ACC112 (cell line): ENCODE data around the gene CYSTM1.
A peak's percentile ranks its signal among the peaks of the same experiment; 100 is the strongest.

Experiments used
- H2AFZ ChIP-seq: fragments of 200-600 bp; sonication (generic); one replicate; pipeline ENCODE4 v1.6.0; 2017; ENCODE audit warnings: antibody characterized with exemption, low read length; ENCODE audit not compliant: unreplicated experiment
- H3K27ac ChIP-seq: fragments of 200-600 bp; sonication (generic); 2 replicates; pipeline ENCODE4 v1.5.1; 2014; ENCODE audit warnings: low read depth, mild to moderate bottlenecking, antibody characterized with exemption, low read length, moderate library complexity
- H3K27me3 ChIP-seq: fragments of 200-600 bp; sonication (generic); 2 replicates; pipeline ENCODE4 v1.6.1; 2014; ENCODE audit warnings: mild to moderate bottlenecking, antibody characterized with exemption, low read length, moderate library complexity, mixed read lengths; ENCODE audit not compliant: insufficient read depth
- H3K36me3 ChIP-seq: fragments of 200-600 bp; sonication (generic); 2 replicates; pipeline ENCODE4 v1.6.1; 2016; ENCODE audit warnings: mild to moderate bottlenecking, antibody characterized with exemption, low read length, moderate library complexity, mixed read lengths; ENCODE audit not compliant: insufficient read depth
- H3K4me1 ChIP-seq: fragments of 200-600 bp; sonication (generic); one replicate; pipeline ENCODE4 v1.6.1; 2016; ENCODE audit warnings: low read length, mixed read lengths; ENCODE audit not compliant: insufficient read depth, unreplicated experiment, control insufficient read depth
- H3K4me3 ChIP-seq: fragments of 200-600 bp; sonication (generic); 2 replicates; pipeline ENCODE4 v1.5.1; 2014; ENCODE audit warnings: mild to moderate bottlenecking, low read depth, low read length
- H3K79me2 ChIP-seq: fragments of 200-600 bp; sonication (generic); one replicate; pipeline ENCODE4 v1.6.0; 2016; ENCODE audit warnings: low read length; ENCODE audit not compliant: control insufficient read depth, unreplicated experiment, insufficient read depth

CYSTM1 gene

DNA sequence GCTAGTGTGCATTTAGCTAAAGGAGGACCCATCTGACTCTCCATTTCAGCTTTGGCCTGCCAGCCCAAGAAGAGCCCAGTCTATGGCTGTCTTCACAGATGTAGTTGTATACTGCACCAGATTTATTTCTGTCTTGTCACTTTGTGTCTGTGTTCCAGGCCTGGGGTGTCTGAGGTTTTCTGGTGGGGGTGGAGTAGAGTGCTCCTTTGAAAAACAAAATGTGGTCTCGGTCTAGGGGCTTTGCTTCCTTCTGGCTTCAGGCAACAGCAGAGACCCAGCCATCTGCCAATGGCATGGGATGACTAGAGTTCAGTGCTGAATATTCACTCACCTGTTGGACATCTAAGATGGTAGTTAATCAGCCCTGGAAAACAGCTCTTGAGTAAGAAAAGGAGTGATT, 38.4 kb upstream of the CYSTM1 start:
- no peak overlapping the region for H3K4me3 ChIP-seq
- H3K36me3 ChIP-seq, result no peaks in the 10 kb centered on the region
- no peaks in the 10 kb centered on the region for H3K27me3 ChIP-seq
- no peak overlapping the region for H2AFZ ChIP-seq
- H3K27ac ChIP-seq, result no peak overlapping the region
- H3K79me2 ChIP-seq, result peaks cover 10% of the 10 kb centered on the region
- H3K4me1 ChIP-seq, result peaks cover 11% of the 10 kb centered on the region

DNA sequence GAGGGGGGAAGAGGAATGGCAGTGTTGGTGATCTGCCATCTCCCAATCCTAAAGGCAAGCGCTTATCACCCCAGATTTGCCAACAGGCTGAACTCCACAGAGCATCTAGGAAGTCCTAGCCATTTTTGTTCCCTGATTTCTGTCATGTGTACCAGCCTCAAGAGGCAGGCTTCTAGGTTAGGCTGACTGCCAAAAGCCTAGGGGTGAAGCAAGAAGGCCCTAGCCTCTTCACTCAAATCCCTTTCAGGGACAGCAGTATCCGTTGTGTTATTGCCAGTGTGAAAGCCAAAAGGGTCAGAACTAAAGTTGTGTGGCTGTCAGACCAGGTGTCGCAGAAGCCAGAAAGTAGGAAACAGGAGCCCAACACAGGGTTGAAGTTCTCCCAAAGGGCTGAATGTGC, 34.6 kb upstream of the CYSTM1 start:
- H3K36me3 ChIP-seq, result no peaks in the 10 kb centered on the region
- H2AFZ ChIP-seq, result no peak overlapping the region
- H3K79me2 ChIP-seq, result peaks cover 3% of the 10 kb centered on the region
- no peak overlapping the region for H3K27ac ChIP-seq
- H3K4me1 ChIP-seq, result peaks cover 2% of the 10 kb centered on the region
- H3K4me3 ChIP-seq, result no peak overlapping the region
- H3K27me3 ChIP-seq, result no peaks in the 10 kb centered on the region

DNA sequence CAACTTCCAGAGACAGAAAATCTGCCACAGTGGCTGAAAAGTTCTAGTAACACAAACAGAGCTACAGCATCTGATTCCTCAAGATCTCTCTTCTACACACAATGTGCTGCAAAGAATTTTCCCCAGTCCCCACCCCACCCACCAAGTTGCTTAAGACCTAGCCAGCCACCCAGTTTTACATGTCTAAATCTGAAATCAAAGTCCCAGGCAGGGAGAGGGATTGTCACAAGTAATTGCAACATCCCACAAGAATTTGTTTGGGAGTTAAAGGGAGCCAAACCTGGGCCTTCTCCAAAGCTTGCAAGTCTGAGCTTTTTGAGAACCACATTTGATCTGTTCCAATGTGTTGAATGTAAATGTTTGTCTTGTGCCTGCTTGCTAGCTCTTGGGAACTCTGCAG, 33.7 kb upstream of the CYSTM1 start:
- Histone ChIP-seq H3K4me1 (peaks cover 5% of the 10 kb centered on the region), H3K4me3 (no peak overlapping the region), H3K27ac (no peak overlapping the region), H3K27me3 (no peaks in the 10 kb centered on the region), H3K79me2 (peaks cover 3% of the 10 kb centered on the region), H2AFZ (no peak overlapping the region), H3K36me3 (no peaks in the 10 kb centered on the region)

GRCh38 chr5:140142246-140142645, 32.7 kb upstream of the CYSTM1 start:
- H2AFZ ChIP-seq, result no peak overlapping the region
- no peak overlapping the region for H3K27ac ChIP-seq
- H3K79me2 ChIP-seq, result peaks cover 3% of the 10 kb centered on the region
- no peaks in the 10 kb centered on the region for H3K36me3 ChIP-seq
- no peaks in the 10 kb centered on the region for H3K27me3 ChIP-seq
- peaks cover 5% of the 10 kb centered on the region for H3K4me1 ChIP-seq
- H3K4me3 ChIP-seq, result no peak overlapping the region

- Histone ChIP-seq H3K36me3 (no peaks in the 10 kb centered on the region), H3K4me3 (no peak overlapping the region), H2AFZ (no peak overlapping the region), H3K4me1 (peaks cover 5% of the 10 kb centered on the region), H3K27me3 (no peaks in the 10 kb centered on the region), H3K27ac (no peak overlapping the region), H3K79me2 (peaks cover 3% of the 10 kb centered on the region)
These were observed 32.1 kb upstream of the CYSTM1 start for GRCh38 chr5:140142856-140143255.

DNA sequence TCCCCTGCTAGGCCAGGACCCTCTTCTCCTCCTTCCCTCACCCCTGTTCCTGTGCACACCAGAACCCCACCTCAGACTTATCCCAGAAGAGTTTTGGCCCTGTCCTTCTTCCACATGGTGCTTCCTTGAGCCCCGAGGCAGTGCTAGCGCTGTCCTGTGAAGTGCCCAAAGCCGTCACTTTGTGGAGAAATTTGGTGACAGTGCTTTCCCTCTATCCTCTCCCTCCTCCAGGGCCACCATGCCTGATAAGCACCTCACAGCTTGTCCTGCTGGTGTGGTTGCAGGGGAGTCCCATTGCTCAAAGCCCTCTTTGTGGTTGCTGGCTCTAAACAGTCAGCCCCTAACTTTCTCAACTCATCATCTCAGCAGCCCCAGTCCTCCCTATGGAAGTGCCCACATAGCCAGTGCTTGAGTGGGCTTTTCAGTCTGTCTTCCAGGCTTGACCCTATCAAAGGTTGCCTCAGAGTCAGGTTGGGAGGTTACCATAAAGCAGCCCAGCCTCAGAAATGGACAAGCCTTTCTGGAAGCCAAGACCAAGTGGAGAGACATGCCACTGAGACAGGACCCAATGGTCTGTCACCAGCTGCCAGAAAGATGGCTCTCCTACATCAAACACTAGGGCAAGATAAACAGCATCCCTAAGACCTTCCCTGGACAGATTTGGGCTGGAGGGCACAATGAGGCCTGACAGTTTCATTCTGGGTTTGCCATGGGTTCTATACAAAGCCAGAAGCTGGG, 31.3 kb upstream of the CYSTM1 start:
- Histone ChIP-seq H3K36me3 (no peaks in the 10 kb centered on the region), H3K79me2 (peaks cover 3% of the 10 kb centered on the region), H2AFZ (no peak overlapping the region), H3K27ac (no peak overlapping the region), H3K27me3 (no peaks in the 10 kb centered on the region), H3K4me1 (peaks cover 5% of the 10 kb centered on the region), H3K4me3 (no peak overlapping the region)

GRCh38 chr5:140145256-140145655, 29.7 kb upstream of the CYSTM1 start:
- H2AFZ ChIP-seq, result no peak overlapping the region
- no peaks in the 10 kb centered on the region for H3K36me3 ChIP-seq
- 0 out of 2 replicates have a peak overlapping the region, but pooled peaks have one; percentile 64 for H3K4me3 ChIP-seq
- no peak overlapping the region for H3K27ac ChIP-seq
- peaks cover 5% of the 10 kb centered on the region for H3K4me1 ChIP-seq
- H3K79me2 ChIP-seq, result no peaks in the 10 kb centered on the region
- H3K27me3 ChIP-seq, result no peaks in the 10 kb centered on the region

- H2AFZ ChIP-seq, result peak overlapping the region; percentile 7
- H3K4me1 ChIP-seq, result peaks cover 5% of the 10 kb centered on the region
- no peaks in the 10 kb centered on the region for H3K79me2 ChIP-seq
- H3K36me3 ChIP-seq, result no peaks in the 10 kb centered on the region
- peak overlapping the region; percentile 64 for H3K4me3 ChIP-seq
- no peak overlapping the region for H3K27ac ChIP-seq
- no peaks in the 10 kb centered on the region for H3K27me3 ChIP-seq
These were observed 29.0 kb upstream of the CYSTM1 start for GRCh38 chr5:140145818-140146522.

DNA sequence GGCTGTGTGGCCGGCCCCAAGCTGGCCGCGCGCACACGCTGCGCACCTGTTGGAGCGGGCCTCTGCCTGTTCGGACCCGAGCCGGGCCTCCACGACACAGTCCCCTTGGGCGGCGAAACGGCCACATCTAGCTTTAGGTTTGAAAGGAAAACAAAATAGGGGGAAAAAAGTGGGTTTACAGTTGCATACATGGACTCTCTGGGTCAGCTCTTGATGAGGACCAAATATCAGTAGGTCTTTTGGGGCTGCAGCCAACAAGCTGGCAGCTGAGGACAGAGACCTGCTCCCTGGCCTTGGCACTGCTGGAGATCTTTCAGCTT, 28.5 kb upstream of the CYSTM1 start:
- Histone ChIP-seq H3K27ac (no peak overlapping the region), H3K4me1 (peaks cover 5% of the 10 kb centered on the region), H3K4me3 (peak overlapping the region; percentile 64), H3K27me3 (no peaks in the 10 kb centered on the region), H3K36me3 (no peaks in the 10 kb centered on the region), H3K79me2 (no peaks in the 10 kb centered on the region), H2AFZ (no peak overlapping the region)

- no peak overlapping the region for H3K27ac ChIP-seq
- H3K27me3 ChIP-seq, result no peaks in the 10 kb centered on the region
- H3K79me2 ChIP-seq, result no peaks in the 10 kb centered on the region
- H2AFZ ChIP-seq, result no peak overlapping the region
- H3K4me1 ChIP-seq, result peaks cover 5% of the 10 kb centered on the region
- no peak overlapping the region for H3K4me3 ChIP-seq
- no peaks in the 10 kb centered on the region for H3K36me3 ChIP-seq
These were observed 27.5 kb upstream of the CYSTM1 start for GRCh38 chr5:140147460-140147859.

- no peaks in the 10 kb centered on the region for H3K27me3 ChIP-seq
These were observed 26.5 kb upstream of the CYSTM1 start for GRCh38 chr5:140148508-140148907.

More at GRCh38 chr5:140148508-140148907, 26.5 kb upstream of the CYSTM1 start:
- H3K4me1 ChIP-seq, result peaks cover 5% of the 10 kb centered on the region
- no peaks in the 10 kb centered on the region for H3K79me2 ChIP-seq
- H2AFZ ChIP-seq, result no peak overlapping the region
- H3K36me3 ChIP-seq, result no peaks in the 10 kb centered on the region
- no peak overlapping the region for H3K4me3 ChIP-seq
- H3K27ac ChIP-seq, result no peak overlapping the region
